ENCODE results near the gene SIAH3.

SIAH3 gene

DNA sequence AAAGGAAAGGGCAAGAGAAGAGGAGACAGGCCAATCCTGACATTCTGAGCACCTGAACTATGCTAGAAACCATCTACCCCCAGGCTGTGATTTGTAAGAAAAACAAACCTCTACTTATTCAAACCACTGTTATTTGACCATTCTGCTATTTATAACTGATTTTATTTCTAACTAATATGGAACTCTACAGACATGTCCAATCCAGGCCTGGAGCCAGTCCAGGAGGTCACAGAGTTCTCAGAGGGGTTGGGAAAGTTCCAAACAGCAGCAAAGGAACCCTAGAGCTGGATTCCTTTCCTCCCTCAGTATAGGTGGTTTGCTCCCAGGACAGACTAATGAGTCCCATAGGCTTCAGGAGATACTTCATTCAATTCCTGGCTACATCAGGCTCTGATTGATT lies 24.2 kb downstream of the SIAH3 start:
- no peak for DNase-seq (ENCODE audit: low read depth)
- no peak overlapping the region for H3K4me3 ChIP-seq (ENCODE audit: low read depth, low read length)
- TF ChIP-seq, protein P1, sequence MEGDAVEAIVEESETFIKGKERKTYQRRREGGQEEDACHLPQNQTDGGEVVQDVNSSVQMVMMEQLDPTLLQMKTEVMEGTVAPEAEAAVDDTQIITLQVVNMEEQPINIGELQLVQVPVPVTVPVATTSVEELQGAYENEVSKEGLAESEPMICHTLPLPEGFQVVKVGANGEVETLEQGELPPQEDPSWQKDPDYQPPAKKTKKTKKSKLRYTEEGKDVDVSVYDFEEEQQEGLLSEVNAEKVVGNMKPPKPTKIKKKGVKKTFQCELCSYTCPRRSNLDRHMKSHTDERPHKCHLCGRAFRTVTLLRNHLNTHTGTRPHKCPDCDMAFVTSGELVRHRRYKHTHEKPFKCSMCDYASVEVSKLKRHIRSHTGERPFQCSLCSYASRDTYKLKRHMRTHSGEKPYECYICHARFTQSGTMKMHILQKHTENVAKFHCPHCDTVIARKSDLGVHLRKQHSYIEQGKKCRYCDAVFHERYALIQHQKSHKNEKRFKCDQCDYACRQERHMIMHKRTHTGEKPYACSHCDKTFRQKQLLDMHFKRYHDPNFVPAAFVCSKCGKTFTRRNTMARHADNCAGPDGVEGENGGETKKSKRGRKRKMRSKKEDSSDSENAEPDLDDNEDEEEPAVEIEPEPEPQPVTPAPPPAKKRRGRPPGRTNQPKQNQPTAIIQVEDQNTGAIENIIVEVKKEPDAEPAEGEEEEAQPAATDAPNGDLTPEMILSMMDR (conservative IDR thresholded peaks at IDR 0.05; ENCODE audit: low read depth, low read length) = no peak

DNA sequence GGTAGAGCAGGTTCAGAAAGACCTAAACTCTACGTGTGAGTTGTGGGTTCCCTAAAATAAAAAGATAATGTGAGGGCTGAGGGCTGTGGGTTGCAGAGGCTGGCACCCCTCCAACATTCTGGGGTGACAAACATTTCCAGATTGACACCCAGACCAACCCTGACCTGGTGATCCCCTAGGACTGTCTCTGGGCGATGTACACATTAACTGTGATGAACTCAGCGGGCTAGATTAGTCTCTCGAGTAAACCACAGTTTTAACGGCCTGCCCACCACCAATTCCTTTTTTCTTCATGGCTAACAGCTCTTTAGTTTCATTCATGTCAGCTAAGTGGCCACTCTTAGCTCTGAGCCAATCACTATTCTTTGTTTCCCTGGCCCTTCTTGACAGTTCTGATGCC lies 24.8 kb downstream of the SIAH3 start:
- TF ChIP-seq, protein P1 (conservative IDR thresholded peaks at IDR 0.05; ENCODE audit: low read depth, low read length) = no peak
- no peak for DNase-seq (ENCODE audit: low read depth)
- H3K4me3 ChIP-seq (ENCODE audit: low read depth, low read length) = no peak overlapping the region

DNA sequence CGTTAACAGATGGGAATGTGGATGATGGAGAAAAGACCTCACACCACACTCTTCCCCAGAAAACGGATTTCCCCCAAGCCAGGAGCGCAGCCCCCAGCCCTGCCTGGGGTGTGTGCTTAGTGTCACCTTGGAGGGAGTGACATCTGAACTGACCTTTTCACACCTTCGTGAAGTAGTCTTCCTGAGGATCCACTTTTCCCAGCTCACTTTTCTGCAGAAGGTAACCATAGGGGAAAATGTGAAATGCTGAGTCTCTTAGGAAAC lies 26.2 kb downstream of the SIAH3 start:
- no peak for DNase-seq (ENCODE audit: low read depth)
- TF ChIP-seq, protein P1 (conservative IDR thresholded peaks at IDR 0.05; ENCODE audit: low read depth, low read length) = no peak
- no peak overlapping the region for H3K4me3 ChIP-seq (ENCODE audit: low read depth, low read length)

GRCh38 chr13:45823583-45823982 lies 28.0 kb downstream of the SIAH3 start:
- TF ChIP-seq, protein P1 (conservative IDR thresholded peaks at IDR 0.05; ENCODE audit: low read depth, low read length) = no peak
- no peak for DNase-seq (ENCODE audit: low read depth)
- no peak overlapping the region for H3K4me3 ChIP-seq (ENCODE audit: low read depth, low read length)

DNA sequence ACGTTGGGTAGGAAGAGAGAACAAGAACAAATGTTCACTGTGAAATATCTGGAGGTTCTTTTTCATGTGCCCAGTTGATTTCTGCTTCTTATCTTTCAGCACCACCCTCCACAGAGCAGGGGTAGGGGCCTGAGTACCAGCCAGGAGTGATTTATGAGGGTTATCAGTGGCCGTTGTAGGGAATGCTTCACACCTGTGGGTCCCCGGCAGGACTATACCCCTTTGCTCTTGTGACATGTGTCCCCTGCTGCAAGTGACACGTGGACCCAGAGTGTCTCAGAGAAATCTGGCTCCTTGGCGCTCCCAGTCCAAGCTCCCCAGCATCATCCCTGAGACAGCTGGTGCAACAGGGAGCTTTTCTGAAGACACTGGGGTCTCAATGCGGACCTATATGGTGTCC lies 29.7 kb downstream of the SIAH3 start:
- DNase-seq (ENCODE audit: low read depth) = no peak
- H3K4me3 ChIP-seq (ENCODE audit: low read depth, low read length) = no peak overlapping the region
- TF ChIP-seq, protein P1 (conservative IDR thresholded peaks at IDR 0.05; ENCODE audit: low read depth, low read length) = no peak

GRCh38 chr13:45820106-45820838 lies 31.3 kb downstream of the SIAH3 start:
- DNase-seq (ENCODE audit: low read depth) = no peak
- no peak overlapping the region for H3K4me3 ChIP-seq (ENCODE audit: low read depth, low read length)
- TF ChIP-seq, protein P1 (conservative IDR thresholded peaks at IDR 0.05; ENCODE audit: low read depth, low read length) = no peak

GRCh38 chr13:45817833-45818232 lies 33.7 kb downstream of the SIAH3 start:
- TF ChIP-seq, protein P1 (conservative IDR thresholded peaks at IDR 0.05; ENCODE audit: low read depth, low read length) = peak; percentile 41
- no peak overlapping the region for H3K4me3 ChIP-seq (ENCODE audit: low read depth, low read length)
- DNase-seq (ENCODE audit: low read depth) = peak; percentile 28
